ENCODE data around the gene SORCS2.

Gene SORCS2

GRCh38 chr4:7382634-7383014 lies 190.3 kb downstream of the SORCS2 start:
- DNase-seq: no peak

- DNase-seq: no peak
Measured at GRCh38 chr4:7383266-7383665, 190.9 kb downstream of the SORCS2 start.

GRCh38 chr4:7384003-7384928 lies 191.9 kb downstream of the SORCS2 start:
- no peak for DNase-seq

- no peak for DNase-seq
Measured at GRCh38 chr4:7384929-7385890, 192.9 kb downstream of the SORCS2 start.

- DNase-seq: no peak
Measured at GRCh38 chr4:7387925-7388324, 195.6 kb downstream of the SORCS2 start.

- no peak for DNase-seq
Measured at GRCh38 chr4:7388627-7389026, 196.3 kb downstream of the SORCS2 start.

- no peak for DNase-seq
Measured at GRCh38 chr4:7389101-7389701, 196.9 kb downstream of the SORCS2 start.

- DNase-seq: no peak
Measured at GRCh38 chr4:7389719-7390118, 197.4 kb downstream of the SORCS2 start.

GRCh38 chr4:7390336-7390735 lies 198.0 kb downstream of the SORCS2 start:
- no peak for DNase-seq

GRCh38 chr4:7390906-7391636 lies 198.7 kb downstream of the SORCS2 start:
- no peak for DNase-seq

- no peak for DNase-seq
Measured at GRCh38 chr4:7391637-7392437, 199.5 kb downstream of the SORCS2 start.

GRCh38 chr4:7392438-7393421 lies 200.4 kb downstream of the SORCS2 start:
- no peak for DNase-seq

GRCh38 chr4:7393601-7394575 lies 201.6 kb downstream of the SORCS2 start:
- DNase-seq: no peak

GRCh38 chr4:7394681-7395451 lies 202.5 kb downstream of the SORCS2 start:
- no peak for DNase-seq

- DNase-seq: no peak
Measured at GRCh38 chr4:7395645-7396044, 203.3 kb downstream of the SORCS2 start.

GRCh38 chr4:7396186-7396910 lies 204.0 kb downstream of the SORCS2 start:
- DNase-seq: no peak
